CD4-positive, alpha-beta memory T cell (primary cell): Measurements from ENCODE around the gene AMIGO2. TPM values are rescaled to one million over a fixed set of nuclear protein-coding genes. Genes with fewer than 3 reads are reported as not detected.

ENCODE experiments used
- CTCF ChIA-PET: fragments of 350-600 bp; sonication (Branson Sonifier 250); formaldehyde crosslinking; loops from one replicate; lab custom pipeline; 2021; ENCODE audit warnings: inconsistent platforms; ENCODE audit not compliant: partially characterized antibody; lab: Charles Lee
- POLR2A ChIA-PET: fragments of 350-600 bp; sonication (Branson Sonifier 250); formaldehyde crosslinking; loops from one replicate; lab custom pipeline; 2021; ENCODE audit not compliant: partially characterized antibody; lab: Charles Lee
- DNase-seq, 5 donors: peaks; one replicate each; pipeline versions ENCODE4 v3.0.0 to v3.0.0-alpha.2; 2020 to 2022; ENCODE audit warnings: mixed read lengths in 1 of 5
- H3K27ac ChIP-seq: one replicate; pipeline ENCODE4 v1.7.0; 2013; ENCODE audit warnings: low read depth, low read length
- H3K27me3 ChIP-seq: 2 replicates; pipeline ENCODE4 v1.7.0; 2013; ENCODE audit warnings: mild to moderate bottlenecking, low read length, moderate library complexity; ENCODE audit not compliant: insufficient read depth
- H3K36me3 ChIP-seq: 2 replicates; pipeline ENCODE4 v1.7.0; 2013; ENCODE audit warnings: mild to moderate bottlenecking, low read length, moderate library complexity; ENCODE audit not compliant: insufficient read depth
- H3K4me1 ChIP-seq: 2 replicates; pipeline ENCODE4 v1.7.0; 2013; ENCODE audit warnings: mild to moderate bottlenecking, low read length, moderate library complexity; ENCODE audit not compliant: insufficient read depth
- H3K4me3 ChIP-seq, 2 donors: one replicate each; pipeline ENCODE4 v1.7.0; 2013; ENCODE audit warnings: low read length in 2 of 2, mild to moderate bottlenecking in 1 of 2
- H3K9me3 ChIP-seq, 2 donors: one replicate each; pipeline ENCODE4 v1.7.0; 2013; ENCODE audit warnings: low read length in 2 of 2, control low read depth in 1 of 2; ENCODE audit not compliant: control insufficient read depth in 1 of 2
- H3K27ac Mint-ChIP-seq, 7 donors: one replicate each; pipeline ENCODE4 v1.8.0; 2020 to 2021; ENCODE audit warnings: mixed read lengths in 7 of 7, mild to moderate bottlenecking in 6 of 7, inconsistent platforms in 3 of 7, moderate library complexity in 3 of 7
- H3K27me3 Mint-ChIP-seq, 2 donors: one replicate each; pipeline ENCODE4 v1.8.0; 2020 to 2021; ENCODE audit warnings: mixed read lengths in 2 of 2
- H3K36me3 Mint-ChIP-seq, 2 donors: one replicate each; pipeline ENCODE4 v1.8.0; 2020 to 2021; ENCODE audit warnings: mixed read lengths in 2 of 2, inconsistent platforms in 1 of 2, mild to moderate bottlenecking in 1 of 2
- H3K4me1 Mint-ChIP-seq, 4 donors: one replicate each; pipeline ENCODE4 v1.8.0; 2020 to 2021; ENCODE audit warnings: mixed read lengths in 4 of 4, mild to moderate bottlenecking in 1 of 4
- H3K4me3 Mint-ChIP-seq, 8 donors: one replicate each; pipeline ENCODE4 v1.8.0; 2020 to 2021; ENCODE audit warnings: mixed read lengths in 8 of 8, mild to moderate bottlenecking in 7 of 8, moderate library complexity in 6 of 8, inconsistent platforms in 3 of 8
- H3K9me3 Mint-ChIP-seq, 8 donors: one replicate each; pipeline ENCODE4 v1.8.0; 2020 to 2021; ENCODE audit warnings: mixed read lengths in 8 of 8, mild to moderate bottlenecking in 5 of 8, inconsistent platforms in 3 of 8, moderate library complexity in 1 of 8
- intact Hi-C: fragments of 100-400 bp; cut with micrococcal nuclease; formaldehyde crosslinking; loops from one replicate; pipeline ENCODE4 v1.15.1; 2023
- polyA plus RNA-seq, 2 donors: library from polyadenylated mRNA; unstranded; fragments of 300-500 nt; fragmentation: Illumina TruSeq; gene quantifications; one replicate each; pipeline ENCODE4 v1.2.3, GENCODE V29; 2021
- total RNA-seq, 2 experiments: library from RNA; stranded (reverse); gene quantifications; one replicate each; pipeline ENCODE4 v1.2.3, GENCODE V29; 2021

Gene AMIGO2
- total and polyA plus RNA-seq, 4 experiments from 2014 or later, result 12.8 to 17.0 (median 14.1) TPM

- Histone ChIP-seq H3K27ac (peak overlapping the region; percentile 74), H3K27me3 (no peaks in the 10 kb centered on the region), H3K36me3 (no peaks in the 10 kb centered on the region), H3K4me3 (peak overlapping the region; percentile 91 to 92), H3K9me3 (no peaks in the 10 kb centered on the region), H3K4me1 (peaks cover 72% of the 10 kb centered on the region)
- Mint-ChIP-seq H3K4me3 (peak overlapping the region; percentile 93 to 99 (median 98)), H3K4me1 (peaks cover 58 to 90% (median 72%) of the 10 kb centered on the region in 4 donors), H3K36me3 (peaks cover 0 to 15% of the 10 kb centered on the region in 2 donors), H3K9me3 (no peaks in the 10 kb centered on the region), H3K27ac (peak overlapping the region; percentile 92 to 99 (median 98)), H3K27me3 (peaks cover 0 to 1% of the 10 kb centered on the region in 2 donors)
- DNase-seq, result peak; percentile 27 to 53 (median 29)
- intact Hi-C loops, result loop anchor here (1.0 to 5.0 kb wide), 6 partner anchors 47 to 317 kb away; no protein-coding TSS in a partner anchor
- ChIA-PET CTCF (interaction anchor here (0.6 to 7.8 kb wide), 18 partner anchors 10 to 662 kb away, joined by 3 to 71 read pairs (median 4); no protein-coding TSS in a partner anchor), POLR2A (interaction anchor here (0.6 to 9.5 kb wide), 39 partner anchors 10 to 811 kb away, joined by 3 to 154 read pairs (median 5); partner anchors contain the start of gene SLC38A1)
Observed at GRCh38 chr12:47079981-47080724, 394 bp upstream of the AMIGO2 start.

GRCh38 chr12:47078733-47079467 lies 859 bp downstream of the AMIGO2 start:
- POLR2A ChIA-PET, result interaction anchor here (0.7 to 9.5 kb wide), 38 partner anchors 8 to 1089 kb away, joined by 3 to 154 read pairs (median 5); partner anchors contain the start of genes SCAF11 and SLC38A1
- H3K36me3 Mint-ChIP-seq, result peaks cover 0 to 15% of the 10 kb centered on the region in 2 donors
- Histone ChIP-seq H3K27me3 (no peaks in the 10 kb centered on the region), H3K27ac (peak overlapping the region; percentile 67), H3K4me1 (peaks cover 60% of the 10 kb centered on the region), H3K9me3 (no peaks in the 10 kb centered on the region), H3K4me3 (peak overlapping the region; percentile 71 to 72), H3K36me3 (no peaks in the 10 kb centered on the region)
- H3K9me3 Mint-ChIP-seq, result no peaks in the 10 kb centered on the region
- peak overlapping the region; percentile 91 to 99 (median 96) for H3K4me3 Mint-ChIP-seq
- peaks cover 46 to 77% (median 61%) of the 10 kb centered on the region in 4 donors for H3K4me1 Mint-ChIP-seq
- H3K27ac Mint-ChIP-seq, result peak overlapping the region; percentile 73 to 95 (median 91)
- peaks cover 0 to 1% of the 10 kb centered on the region in 2 donors for H3K27me3 Mint-ChIP-seq
- CTCF ChIA-PET, result interaction anchor here (0.6 to 7.8 kb wide), 19 partner anchors 9 to 663 kb away, joined by 3 to 71 read pairs (median 5); no protein-coding TSS in a partner anchor
- DNase-seq, result peak; percentile 21 to 52 (median 35)
- intact Hi-C loops, result loop anchor here (1.0 to 2.0 kb wide), 4 partner anchors 46 to 318 kb away; no protein-coding TSS in a partner anchor

GRCh38 chr12:47078086-47078395 lies 1.7 kb downstream of the AMIGO2 start:
- H3K27ac ChIP-seq, result no peak overlapping the region
- no peak for DNase-seq
- H3K4me1 Mint-ChIP-seq, result peaks cover 37 to 69% (median 53%) of the 10 kb centered on the region in 4 donors
- CTCF ChIA-PET, result interaction anchor here (1.0 to 7.8 kb wide), 15 partner anchors 8 to 318 kb away, joined by 3 to 71 read pairs (median 7); no protein-coding TSS in a partner anchor
- H3K27me3 Mint-ChIP-seq, result peaks cover 0 to 1% of the 10 kb centered on the region in 2 donors
- H3K4me3 Mint-ChIP-seq, result peak overlapping the region; percentile 57 to 99 (median 93)
- H3K27ac Mint-ChIP-seq, result peak overlapping the region in 4 of 7 donors; percentile 4 to 78 (median 54)
- H3K36me3 Mint-ChIP-seq, result peaks cover 0 to 15% of the 10 kb centered on the region in 2 donors
- no peaks in the 10 kb centered on the region for H3K36me3 ChIP-seq
- H3K4me3 ChIP-seq, result no peak overlapping the region
- H3K9me3 ChIP-seq, result no peaks in the 10 kb centered on the region
- H3K27me3 ChIP-seq, result no peaks in the 10 kb centered on the region
- peaks cover 51% of the 10 kb centered on the region for H3K4me1 ChIP-seq
- POLR2A ChIA-PET, result interaction anchor here (1.1 to 9.5 kb wide), 15 partner anchors 8 to 320 kb away, joined by 3 to 154 read pairs (median 11); no protein-coding TSS in a partner anchor
- intact Hi-C loops, result loop anchor here (2.0 kb wide), 2 partner anchors 45 to 139 kb away; no protein-coding TSS in a partner anchor
- H3K9me3 Mint-ChIP-seq, result no peaks in the 10 kb centered on the region

GRCh38 chr12:47077206-47078085 lies 2.3 kb downstream of the AMIGO2 start:
- intact Hi-C loops, result loop anchor here (2.0 kb wide), 2 partner anchors 45 to 139 kb away; no protein-coding TSS in a partner anchor
- Histone ChIP-seq H3K36me3 (no peaks in the 10 kb centered on the region), H3K27me3 (no peaks in the 10 kb centered on the region), H3K27ac (no peak overlapping the region), H3K4me3 (no peak overlapping the region), H3K4me1 (peaks cover 45% of the 10 kb centered on the region), H3K9me3 (no peaks in the 10 kb centered on the region)
- Mint-ChIP-seq H3K27me3 (peaks cover 0 to 1% of the 10 kb centered on the region in 2 donors), H3K4me1 (peaks cover 32 to 63% (median 47%) of the 10 kb centered on the region in 4 donors), H3K27ac (peak overlapping the region in 3 of 7 donors; percentile 33 to 78 (median 76)), H3K36me3 (peaks cover 0 to 15% of the 10 kb centered on the region in 2 donors), H3K4me3 (peak overlapping the region; percentile 15 to 99 (median 92)), H3K9me3 (no peaks in the 10 kb centered on the region)
- no peak for DNase-seq
- CTCF ChIA-PET, result interaction anchor here (1.0 to 7.8 kb wide), 9 partner anchors 11 to 319 kb away, joined by 3 to 71 read pairs (median 8); no protein-coding TSS in a partner anchor
- POLR2A ChIA-PET, result interaction anchor here (1.1 to 9.5 kb wide), 9 partner anchors 18 to 320 kb away, joined by 3 to 154 read pairs (median 15); no protein-coding TSS in a partner anchor

- Mint-ChIP-seq H3K27ac (no peak overlapping the region), H3K27me3 (no peaks in the 10 kb centered on the region), H3K36me3 (peaks cover 0 to 11% of the 10 kb centered on the region in 2 donors), H3K4me3 (no peak overlapping the region), H3K4me1 (peaks cover 19 to 43% (median 31%) of the 10 kb centered on the region in 4 donors), H3K9me3 (no peaks in the 10 kb centered on the region)
- no peak overlapping the region for H3K4me3 ChIP-seq
- intact Hi-C loops, result no loop called here
- no peak for DNase-seq
- no peak overlapping the region for H3K27ac ChIP-seq
- H3K4me1 ChIP-seq, result peaks cover 27% of the 10 kb centered on the region
- ChIA-PET CTCF (interaction anchor here (1.1 to 7.5 kb wide), 2 partner anchors 118 to 323 kb away, joined by 3 to 71 read pairs; no protein-coding TSS in a partner anchor), POLR2A (interaction anchor here (1.6 kb wide), 1 partner anchor 10 kb away, joined by 4 read pairs; no protein-coding TSS in a partner anchor)
- no peaks in the 10 kb centered on the region for H3K9me3 ChIP-seq
- H3K36me3 ChIP-seq, result no peaks in the 10 kb centered on the region
- H3K27me3 ChIP-seq, result no peaks in the 10 kb centered on the region
Observed at GRCh38 chr12:47075192-47076084, 4.3 kb downstream of the AMIGO2 start.
